K562 (cell line): Measurements from ENCODE around the gene CNNM3. TPM values are rescaled to one million over a fixed set of nuclear protein-coding genes. Genes with fewer than 3 reads are reported as not detected.

ENCODE experiments used
- ATAC-seq: fragments of 200-7000 bp; cut with Tn5 transposase; 3 replicates; pipeline ENCODE4 v1.9.1; 2020; ENCODE audit warnings: moderate library complexity
- BruUV-seq: library from RNA; stranded (reverse); fragments of 400-500 nt; replicated peaks from 2 replicates; lab custom pipeline; 2021; lab: Mats Ljungman, UMichigan
- CTCF ChIA-PET: fragments of 300-600 bp; formaldehyde crosslinking; extraction: SDS; loops from one replicate; lab custom pipeline; 2021; ENCODE audit warnings: low intra/inter-chr PET ratio; lab: Yijun Ruan, JAX
- POLR2A ChIA-PET: fragments of 300-600, 350-650 bp; sonication (Branson Sonifier 250); formaldehyde crosslinking; extraction: SDS; loops from one replicate; lab custom pipeline; 2021; ENCODE audit warnings: antibody characterized with exemption, inconsistent platforms; lab: Yijun Ruan, JAX
- DNase-seq, 4 experiments: peaks; one replicate each; pipeline versions ENCODE4 v3.0.0 to v3.0.0-alpha.2; 2011 to 2018; ENCODE audit warnings: low spot score in 3 of 4, mixed read lengths in 3 of 4; ENCODE audit errors: extremely low read depth in 1 of 4
- FAIRE-seq: peaks from 2 replicates; lab custom pipeline; 2011; peaks lifted over from hg19 to GRCh38; lab: Jason Lieb, UNC
- H2AFZ ChIP-seq: 2 replicates; pipeline ENCODE4 v1.6.0; 2011; ENCODE audit warnings: low read depth, low read length, control low read depth, inconsistent platforms
- H3K27ac ChIP-seq: fragments of 200-600 bp; 3 replicates; pipeline ENCODE4 v1.8.0; 2011; ENCODE audit warnings: low read depth, mild to moderate bottlenecking, control low read depth, inconsistent platforms, low read length, moderate library complexity, mixed read lengths; ENCODE audit errors: extremely low read depth
- H3K27me3 ChIP-seq, 2 experiments: fragments of 300-600 bp in 1 of 2; 2 replicates in 1 of 2; 3 replicates in 1 of 2; pipeline versions ENCODE4 v1.6.0 to v1.8.0; 2011; ENCODE audit warnings: inconsistent platforms in 2 of 2, low read length in 2 of 2, mild to moderate bottlenecking in 1 of 2, mixed read lengths in 1 of 2, moderate library complexity in 1 of 2; ENCODE audit not compliant: control insufficient read depth in 2 of 2, insufficient read depth in 2 of 2
- H3K36me3 ChIP-seq: fragments of 300-600 bp; 3 replicates; pipeline ENCODE4 v1.8.0; 2011; ENCODE audit warnings: mild to moderate bottlenecking, low read length, inconsistent platforms; ENCODE audit not compliant: control insufficient read depth, insufficient read depth
- H3K4me1 ChIP-seq, 2 experiments: fragments of 200-600 bp in 1 of 2; replicated peaks in 1 of 2; 2 replicates in 1 of 2; 3 replicates in 1 of 2; pipeline versions ENCODE4 v1.5.1 to v1.8.0; 2011; ENCODE audit warnings: inconsistent platforms in 2 of 2, low read length in 2 of 2, mild to moderate bottlenecking in 1 of 2, mixed read lengths in 1 of 2, moderate library complexity in 1 of 2; ENCODE audit not compliant: control insufficient read depth in 2 of 2, insufficient read depth in 2 of 2
- H3K4me2 ChIP-seq: 2 replicates; pipeline ENCODE4 v1.6.1; 2011; ENCODE audit warnings: low read length, control low read depth, inconsistent platforms, mixed read lengths; ENCODE audit not compliant: insufficient read depth
- H3K4me3 ChIP-seq: fragments of 200-600 bp; sonication (generic), shearing (Covaris generic); 2 replicates; pipeline ENCODE4 v1.5.1; 2016; ENCODE audit warnings: control low read depth, inconsistent platforms
- H3K79me2 ChIP-seq: fragments of 200-600 bp; 3 replicates; pipeline ENCODE4 v1.8.0; 2011; ENCODE audit warnings: low read length, inconsistent platforms; ENCODE audit not compliant: control insufficient read depth, insufficient read depth
- H3K9ac ChIP-seq, 2 experiments: 2 replicates each; pipeline versions ENCODE4 v1.6.0 to v1.6.1; 2011; ENCODE audit warnings: low read depth in 2 of 2, low read length in 2 of 2, control low read depth in 1 of 2, inconsistent platforms in 1 of 2, mild to moderate bottlenecking in 1 of 2, mixed read lengths in 1 of 2; ENCODE audit not compliant: insufficient read depth in 1 of 2
- H3K9me1 ChIP-seq: one replicate; pipeline ENCODE4 v1.6.0; 2011; ENCODE audit warnings: inconsistent platforms, mild to moderate bottlenecking, low read length, moderate library complexity; ENCODE audit not compliant: control insufficient read depth, insufficient read depth
- H3K9me3 ChIP-seq: replicated peaks from 2 replicates; pipeline ENCODE4 v1.5.1; 2011; ENCODE audit warnings: low read depth, low read length, inconsistent platforms; ENCODE audit not compliant: control insufficient read depth, insufficient read depth
- H4K20me1 ChIP-seq: replicated peaks from 2 replicates; pipeline ENCODE4 v1.6.1; 2011; ENCODE audit warnings: low read length, inconsistent platforms, mixed read lengths; ENCODE audit not compliant: control insufficient read depth, insufficient read depth
- CCNT2 ChIP-seq: IDR thresholded peaks from 2 replicates; pipeline ENCODE4 v1.6.1; 2011; ENCODE audit warnings: borderline replicate concordance, low read depth, mild to moderate bottlenecking, moderate library complexity, mixed read lengths, low read length; ENCODE audit not compliant: insufficient read length; ENCODE audit errors: extremely low read depth
- GABPA ChIP-seq: fragments of 200-800 bp; sonication (Bioruptor generic); conservative IDR thresholded peaks from 2 replicates; pipeline ENCODE4 v1.6.1; 2016; ENCODE audit warnings: low read depth, missing genetic modification characterization, missing compliant biosample characterization
- GATA2 ChIP-seq: sonication (generic); formaldehyde crosslinking; IDR thresholded peaks from 2 replicates; pipeline ENCODE4 v1.4.0; 2020; ENCODE audit warnings: mild to moderate bottlenecking, missing genetic modification reagents
- KDM5B ChIP-seq: fragments of 200-600 bp; sonication (generic); IDR thresholded peaks from 2 replicates; pipeline ENCODE4 v1.6.1; 2012; ENCODE audit warnings: low read depth, mild to moderate bottlenecking, moderate library complexity, low read length, control low read depth, inconsistent platforms; ENCODE audit not compliant: insufficient replicate concordance
- MTF1 ChIP-seq: fragments of 250-450 bp; sonication (Bioruptor Pico); IDR thresholded peaks from 2 replicates; pipeline ENCODE4 v1.9.0; 2021; ENCODE audit warnings: moderate library complexity, mild to moderate bottlenecking, inconsistent platforms, borderline replicate concordance
- NR3C1 ChIP-seq: sonication (generic); formaldehyde crosslinking; IDR thresholded peaks from 2 replicates; pipeline ENCODE4 v1.8.1; 2022; ENCODE audit warnings: missing genetic modification reagents
- SLC30A9 ChIP-seq: fragments of 250-450 bp; sonication (Bioruptor Pico); IDR thresholded peaks from 2 replicates; pipeline ENCODE4 v1.8.0; 2022; ENCODE audit warnings: mild to moderate bottlenecking, moderate library complexity
- TBL1XR1 ChIP-seq, 2 experiments: IDR thresholded peaks; 2 replicates each; pipeline ENCODE4 v1.6.1; 2012; ENCODE audit warnings: improper control_type of control experiment in 2 of 2, low read length in 2 of 2, mild to moderate bottlenecking in 1 of 2
- TOE1 ChIP-seq, 2 experiments: fragments of 450-650 bp in 1 of 2; sonication (generic) in 1 of 2; formaldehyde crosslinking in 1 of 2; IDR thresholded peaks; 2 replicates each; pipeline versions ENCODE4 v1.7.1 to v1.8.0; 2016 to 2022; ENCODE audit warnings: borderline replicate concordance in 2 of 2, mild to moderate bottlenecking in 2 of 2, antibody characterized with exemption in 1 of 2, inconsistent platforms in 1 of 2, low read depth in 1 of 2, missing genetic modification reagents in 1 of 2, moderate library complexity in 1 of 2
- ZBTB11 ChIP-seq, 3 experiments: fragments of 200-800 bp in 1 of 3; fragments of 250-450 bp in 1 of 3; fragments of 450-650 bp in 1 of 3; sonication (Bioruptor Pico) in 1 of 3; sonication (Bioruptor generic) in 1 of 3; formaldehyde crosslinking in 1 of 3; IDR thresholded peaks; 2 replicates each; pipeline versions ENCODE4 v1.6.1 to v1.8.0; 2016 to 2022; ENCODE audit warnings: mild to moderate bottlenecking in 2 of 3, missing genetic modification characterization in 2 of 3, missing compliant biosample characterization in 1 of 3, moderate library complexity in 1 of 3
- ZBTB7A ChIP-seq: IDR thresholded peaks from 2 replicates; pipeline ENCODE4 v1.6.1; 2011; ENCODE audit warnings: low read depth, mild to moderate bottlenecking, low read length, moderate library complexity, borderline replicate concordance; ENCODE audit not compliant: control insufficient read depth
- ZNF165 ChIP-seq: fragments of 250-450 bp; sonication (Bioruptor Pico); IDR thresholded peaks from 2 replicates; pipeline ENCODE4 v1.4.0; 2020; ENCODE audit warnings: borderline replicate concordance
- ZNF23 ChIP-seq: fragments of 250-450 bp; sonication (Bioruptor Pico); IDR thresholded peaks from 2 replicates; pipeline ENCODE4 v1.4.0; 2020; ENCODE audit warnings: mild to moderate bottlenecking
- WGBS: fragments of 100-300 bp; shearing (Covaris generic); methylation state at CpG from one replicate; pipeline ENCODE4 v1.1.6; 2016; ENCODE audit warnings: low coverage, mixed read lengths; ENCODE audit not compliant: insufficient coverage; ENCODE audit errors: missing lambda C conversion rate; 5-methylcytosine and 5-hydroxymethylcytosine counted together
- in situ Hi-C: fragments of 300-500 bp; cut with MboI; formaldehyde crosslinking; loops from 4 replicates; pipeline ENCODE4 v1.15.0; 2018; ENCODE audit warnings: inconsistent platforms, mixed read lengths
- intact Hi-C: fragments of 100-400 bp; cut with micrococcal nuclease; formaldehyde crosslinking; loops from 2 replicates; pipeline ENCODE4 v1.14.2; 2022
- polyA plus RNA-seq, 8 experiments: library from polyadenylated mRNA; depleted of rRNA in 4 of 8; stranded (reverse) in 5 of 8; unstranded in 3 of 8; fragments of >200 nt; fragmentation: Nextera tagmentation in 2 of 8; fragmentation: Illumina TruSeq in 1 of 8; extraction: Ambion mirVana in 2 of 8; extraction: Trizol in 1 of 8; gene quantifications; 2 replicates each; pipeline versions ENCODE4 v1.2.1 to v1.2.3, GENCODE V29; 2011 to 2014; ENCODE audit warnings: inconsistent platforms in 1 of 8, missing spikeins in 1 of 8
- total RNA-seq, 7 experiments: library from RNA; depleted of rRNA in 6 of 7; stranded (reverse); fragments of >200 nt in 6 of 7; fragmentation: Illumina TruSeq in 2 of 7; extraction: Trizol in 2 of 7; gene quantifications; 2 replicates each; pipeline versions ENCODE4 v1.2.1 to v1.2.3, GENCODE V29; 2011 to 2021; ENCODE audit warnings: low replicate concordance in 1 of 7
- TF ChIP-seq, protein P1 (sequence below): fragments of 250-450 bp; sonication (Bioruptor Pico); IDR thresholded peaks from 2 replicates; pipeline ENCODE4 v1.6.1; 2021; ENCODE audit warnings: mild to moderate bottlenecking
- TF ChIP-seq, protein P2 (sequence below): fragments of 450-650 bp; conservative IDR thresholded peaks from 2 replicates; pipeline ENCODE4 v1.6.1; 2016; ENCODE audit warnings: missing genetic modification characterization, low read depth, mild to moderate bottlenecking, missing compliant biosample characterization, moderate library complexity

Gene CNNM3
- total and polyA plus RNA-seq, 9 of the 15 experiments (the other 6 are each of a cell fraction or from before 2014, with no cell fraction given), result 1.4 to 16.9 (median 6.5) TPM

DNA sequence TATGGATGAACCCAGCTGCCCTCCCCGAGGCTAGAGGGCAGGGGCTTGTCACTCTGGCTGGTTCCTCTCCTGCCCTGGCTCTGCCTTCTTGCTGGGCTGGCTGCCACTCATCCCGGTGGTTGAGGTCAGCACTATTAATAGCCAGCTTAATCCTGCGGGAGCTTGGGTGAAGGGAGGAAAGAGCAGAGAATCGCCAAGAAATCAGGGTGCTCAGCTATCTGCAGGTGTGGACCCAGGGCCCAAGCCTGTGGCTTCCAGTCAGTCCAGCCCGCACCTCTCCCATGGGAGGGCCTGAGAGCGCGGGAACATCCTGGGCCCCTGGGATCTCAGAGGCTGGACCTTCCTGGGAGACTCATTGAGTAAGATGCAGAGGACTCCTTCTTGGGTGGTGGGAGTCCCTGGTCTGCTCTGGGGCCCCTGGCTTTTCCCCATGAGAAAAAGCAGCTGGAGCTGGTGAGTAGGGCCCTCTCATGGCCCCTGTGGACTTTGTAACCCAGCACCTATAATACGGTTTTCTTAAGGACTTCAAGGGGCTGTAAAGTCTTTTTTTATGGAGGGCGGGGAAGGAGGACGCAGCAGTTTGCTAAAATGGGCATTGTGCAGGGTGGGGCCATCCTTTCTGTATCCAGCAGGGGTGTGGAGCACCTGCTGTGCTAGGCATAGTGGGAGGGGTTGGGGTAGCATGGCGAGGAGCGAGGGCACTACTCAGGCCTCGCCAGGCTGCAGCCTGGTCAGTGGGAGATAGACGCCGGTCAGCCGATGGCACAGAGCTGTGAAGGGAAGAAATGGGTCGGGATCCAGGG is 27.4 kb upstream of the CNNM3 start:
- Histone ChIP-seq H3K36me3 (no peaks in the 10 kb centered on the region), H4K20me1 (no peaks in the 10 kb centered on the region), H3K79me2 (no peaks in the 10 kb centered on the region), H3K9me1 (no peaks in the 10 kb centered on the region), H3K9ac (peak overlapping the region in 1 of 2 experiments; percentile 79; a peak in 2 of 4 replicates), H2AFZ (no peak overlapping the region), H3K4me3 (no peak overlapping the region), H3K27ac (no peak overlapping the region), H3K9me3 (no peaks in the 10 kb centered on the region), H3K4me1 (peaks cover 0 to 11% of the 10 kb centered on the region in 2 experiments; a peak in 2 of 5 replicates), H3K27me3 (no peaks in the 10 kb centered on the region), H3K4me2 (no peak overlapping the region)
- intact Hi-C loops (no loop called here), in situ Hi-C loops (no loop called here)
- ATAC-seq, result peak; percentile 39
- no TSS peak for BruUV-seq
- no peak for FAIRE-seq
- CTCF ChIA-PET, result no interaction called here
- DNase-seq, result no peak
- POLR2A ChIA-PET, result interaction anchor here (0.6 to 1.1 kb wide), 2 partner anchors 12 to 16 kb away, joined by 3 read pairs; no protein-coding TSS in a partner anchor
- 61% methylated on average over 17 of the region's 17 CpGs for WGBS
- TF ChIP-seq ZNF23 (CRISPR knock-in tag) (no peak), KDM5B (no peak), GATA2 (CRISPR knock-in tag) (no peak), GABPA (tag) (no peak), ZNF165 (CRISPR knock-in tag) (no peak), CCNT2 (no peak), TOE1 (IDR thresholded peaks at IDR 0.05; ENCODE audit: borderline replicate concordance) (no peak), TOE1 (CRISPR knock-in tag; IDR thresholded peaks at IDR 0.05; ENCODE audit: borderline replicate concordance, low read depth) (no peak), ZBTB11 (CRISPR knock-in tag; IDR thresholded peaks at IDR 0.05) (no peak), SLC30A9 (CRISPR knock-in tag) (no peak), TBL1XR1 (IDR thresholded peaks at IDR 0.05; ENCODE audit: low read length in 2 of 2) (no peak), MTF1 (no peak), NR3C1 (CRISPR knock-in tag) (no peak), ZBTB7A (no peak)
- TF ChIP-seq, protein P1, sequence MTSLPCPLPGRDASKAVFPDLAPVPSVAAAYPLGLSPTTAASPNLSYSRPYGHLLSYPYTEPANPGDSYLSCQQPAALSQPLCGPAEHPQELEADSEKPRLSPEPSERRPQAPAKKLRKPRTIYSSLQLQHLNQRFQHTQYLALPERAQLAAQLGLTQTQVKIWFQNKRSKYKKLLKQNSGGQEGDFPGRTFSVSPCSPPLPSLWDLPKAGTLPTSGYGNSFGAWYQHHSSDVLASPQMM (CRISPR knock-in tag), result no peak
- TF ChIP-seq, protein P2, sequence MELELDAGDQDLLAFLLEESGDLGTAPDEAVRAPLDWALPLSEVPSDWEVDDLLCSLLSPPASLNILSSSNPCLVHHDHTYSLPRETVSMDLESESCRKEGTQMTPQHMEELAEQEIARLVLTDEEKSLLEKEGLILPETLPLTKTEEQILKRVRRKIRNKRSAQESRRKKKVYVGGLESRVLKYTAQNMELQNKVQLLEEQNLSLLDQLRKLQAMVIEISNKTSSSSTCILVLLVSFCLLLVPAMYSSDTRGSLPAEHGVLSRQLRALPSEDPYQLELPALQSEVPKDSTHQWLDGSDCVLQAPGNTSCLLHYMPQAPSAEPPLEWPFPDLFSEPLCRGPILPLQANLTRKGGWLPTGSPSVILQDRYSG (tag), result no peak
